ENCODE measurements around the gene CHAT.

DNA sequence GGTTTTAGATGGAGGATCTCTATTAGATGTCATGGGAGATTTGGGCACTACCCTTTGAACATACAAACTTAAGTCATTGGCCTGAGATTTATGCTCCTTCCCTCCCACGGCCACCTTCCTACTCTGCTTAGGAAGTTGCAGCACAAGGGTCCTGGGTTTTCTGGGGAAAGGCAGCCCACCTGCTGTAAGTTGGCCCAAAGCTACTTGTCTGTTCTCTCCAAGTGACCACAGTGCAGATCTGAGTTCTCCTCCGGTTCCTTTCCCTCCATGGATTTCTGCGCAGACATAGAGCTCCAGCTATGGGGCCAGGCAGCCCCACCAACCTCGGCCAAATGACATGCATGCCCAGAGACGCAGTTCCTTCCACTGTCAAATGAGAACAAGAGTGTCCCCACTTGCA, 52.8 kb downstream of the CHAT start:
- TF ChIP-seq, protein P1, sequence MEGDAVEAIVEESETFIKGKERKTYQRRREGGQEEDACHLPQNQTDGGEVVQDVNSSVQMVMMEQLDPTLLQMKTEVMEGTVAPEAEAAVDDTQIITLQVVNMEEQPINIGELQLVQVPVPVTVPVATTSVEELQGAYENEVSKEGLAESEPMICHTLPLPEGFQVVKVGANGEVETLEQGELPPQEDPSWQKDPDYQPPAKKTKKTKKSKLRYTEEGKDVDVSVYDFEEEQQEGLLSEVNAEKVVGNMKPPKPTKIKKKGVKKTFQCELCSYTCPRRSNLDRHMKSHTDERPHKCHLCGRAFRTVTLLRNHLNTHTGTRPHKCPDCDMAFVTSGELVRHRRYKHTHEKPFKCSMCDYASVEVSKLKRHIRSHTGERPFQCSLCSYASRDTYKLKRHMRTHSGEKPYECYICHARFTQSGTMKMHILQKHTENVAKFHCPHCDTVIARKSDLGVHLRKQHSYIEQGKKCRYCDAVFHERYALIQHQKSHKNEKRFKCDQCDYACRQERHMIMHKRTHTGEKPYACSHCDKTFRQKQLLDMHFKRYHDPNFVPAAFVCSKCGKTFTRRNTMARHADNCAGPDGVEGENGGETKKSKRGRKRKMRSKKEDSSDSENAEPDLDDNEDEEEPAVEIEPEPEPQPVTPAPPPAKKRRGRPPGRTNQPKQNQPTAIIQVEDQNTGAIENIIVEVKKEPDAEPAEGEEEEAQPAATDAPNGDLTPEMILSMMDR (IDR thresholded peaks at IDR 0.05): no peak
- no peak for TF ChIP-seq POLR2A (IDR thresholded peaks at IDR 0.05)
